GM19438 (cell line): Measurements from ENCODE around the gene RXRA.

Experiments used
- ATAC-seq: cut with Tn5 transposase; IDR thresholded peaks from one replicate; pipeline ENCODE4 v1.9.1; 2021; ENCODE audit warnings: low read depth; ENCODE audit not compliant: unreplicated experiment

The RXRA gene

GRCh38 chr9:134410071-134410834 lies 84.0 kb downstream of the RXRA start:
- no peak for ATAC-seq

- ATAC-seq: no peak
Observed at GRCh38 chr9:134410835-134411217, 84.6 kb downstream of the RXRA start.

- no peak for ATAC-seq
Observed at GRCh38 chr9:134411440-134412297, 85.4 kb downstream of the RXRA start.

- ATAC-seq: no peak
Observed at GRCh38 chr9:134412298-134412711, 86.0 kb downstream of the RXRA start.

GRCh38 chr9:134413112-134413715 lies 87.0 kb downstream of the RXRA start:
- no peak for ATAC-seq

- no peak for ATAC-seq
Observed at GRCh38 chr9:134413890-134414623, 87.8 kb downstream of the RXRA start.

GRCh38 chr9:134414900-134415425 lies 88.7 kb downstream of the RXRA start:
- ATAC-seq: no peak

GRCh38 chr9:134416385-134417015 lies 90.2 kb downstream of the RXRA start:
- ATAC-seq: no peak

GRCh38 chr9:134418354-134418753 lies 92.1 kb downstream of the RXRA start:
- no peak for ATAC-seq

- no peak for ATAC-seq
Observed at GRCh38 chr9:134419000-134419683, 92.9 kb downstream of the RXRA start.

- no peak for ATAC-seq
Observed at GRCh38 chr9:134419684-134420076, 93.4 kb downstream of the RXRA start.

GRCh38 chr9:134420281-134420845 lies 94.1 kb downstream of the RXRA start:
- no peak for ATAC-seq

- ATAC-seq: no peak
Observed at GRCh38 chr9:134420974-134421432, 94.7 kb downstream of the RXRA start.

GRCh38 chr9:134421888-134422287 lies 95.6 kb downstream of the RXRA start:
- ATAC-seq: no peak

GRCh38 chr9:134422301-134423090 lies 96.2 kb downstream of the RXRA start:
- no peak for ATAC-seq

GRCh38 chr9:134423166-134423565 lies 96.9 kb downstream of the RXRA start:
- ATAC-seq: no peak

GRCh38 chr9:134423749-134424148 lies 97.5 kb downstream of the RXRA start:
- no peak for ATAC-seq

GRCh38 chr9:134424818-134425217 lies 98.6 kb downstream of the RXRA start:
- no peak for ATAC-seq
